Transverse colon (tissue), 4 donors: Measurements from ENCODE around the gene PRUNE1. TPM values are rescaled to one million over a fixed set of nuclear protein-coding genes. Genes with fewer than 3 reads are reported as not detected.

Experiments
- DNase-seq: peaks from one replicate; pipeline ENCODE4 v3.0.0-alpha.2; 2019
- H3K27ac ChIP-seq, 4 donors: fragments of 200-600 bp; sonication (generic); 2 replicates each; pipeline ENCODE4 v1.5.1; 2016 to 2018; ENCODE audit warnings: inconsistent platforms in 4 of 4
- H3K27me3 ChIP-seq: fragments of 200-600 bp; sonication (generic); 2 replicates; pipeline ENCODE4 v1.5.1; 2017; ENCODE audit warnings: inconsistent platforms
- H3K36me3 ChIP-seq, 4 donors: fragments of 200-600 bp; sonication (generic); 2 replicates each; pipeline ENCODE4 v1.5.1; 2017 to 2019; ENCODE audit warnings: inconsistent platforms in 4 of 4
- H3K4me1 ChIP-seq, 4 donors: fragments of 200-600 bp; sonication (generic); 2 replicates each; pipeline ENCODE4 v1.5.1; 2017 to 2020; ENCODE audit warnings: inconsistent platforms in 4 of 4
- H3K4me3 ChIP-seq, 4 donors: fragments of 200-600 bp; sonication (generic); 1 replicate in 1 of 4; 2 replicates in 3 of 4; pipeline versions ENCODE4 v1.5.1 to v1.6.1; 2017 to 2019; ENCODE audit warnings: inconsistent platforms in 4 of 4
- H3K9me3 ChIP-seq, 2 donors: fragments of 200-600 bp; sonication (generic); 2 replicates each; pipeline ENCODE4 v1.5.1; 2017 to 2019; ENCODE audit warnings: inconsistent platforms in 2 of 2
- CTCF ChIP-seq, 5 experiments: fragments of 200-600 bp in 3 of 5; fragments of 450-650 bp in 2 of 5; sonication (generic) in 3 of 5; IDR thresholded peaks; 1 replicate in 2 of 5; 2 replicates in 3 of 5; pipeline ENCODE4 v1.5.1; 2016 to 2017; ENCODE audit warnings: antibody characterized with exemption in 5 of 5, inconsistent platforms in 3 of 5, mild to moderate bottlenecking in 2 of 5, moderate library complexity in 1 of 5
- EP300 ChIP-seq: sonication (generic); formaldehyde crosslinking; IDR thresholded peaks from one replicate; pipeline ENCODE4 v1.6.1; 2017; ENCODE audit warnings: antibody characterized with exemption, low read depth
- POLR2A ChIP-seq: fragments of 450-650 bp; IDR thresholded peaks from one replicate; pipeline ENCODE4 v1.6.1; 2016; ENCODE audit warnings: antibody characterized with exemption, mild to moderate bottlenecking, moderate library complexity
- POLR2AphosphoS5 ChIP-seq, 3 donors: sonication (generic); formaldehyde crosslinking; IDR thresholded peaks; one replicate each; pipeline ENCODE4 v1.6.1; 2016; ENCODE audit warnings: antibody characterized with exemption in 3 of 3
- WGBS, 2 donors: methylation state at CpG; one replicate each; pipeline ENCODE4 v1.1.5; 2018; ENCODE audit warnings: low coverage in 1 of 2; 5-methylcytosine and 5-hydroxymethylcytosine counted together
- in situ Hi-C, 4 donors: fragments of 200-750 bp; cut with MboI; loops; one replicate each; pipeline versions ENCODE4 v1.15.0 to v1.15.1; 2017; ENCODE audit warnings: low sequenced_read_pairs in 3 of 4, low pct_ligation_motif_present in 1 of 4, low pct_unique_long_range_greater_than_20kb in 1 of 4
- intact Hi-C: fragments of 100-400 bp; cut with DNase I; formaldehyde crosslinking; loops from one replicate; pipeline ENCODE4 v1.15.1; 2023; ENCODE audit warnings: low total_unique reads
- total RNA-seq, 4 donors: library from RNA; depleted of rRNA; stranded (reverse); fragments of >200 nt; gene quantifications; one replicate each; pipeline ENCODE4 v1.1.0, GENCODE V29; 2016

Gene PRUNE1
- total RNA-seq, 4 donors from 2014 or later: 9.0 to 80.4 (median 26.8) TPM

GRCh38 chr1:151039521-151039920 lies 31.3 kb downstream of the PRUNE1 start:
- Histone ChIP-seq H3K9me3 (no peaks in the 10 kb centered on the region), H3K27ac (no peak overlapping the region), H3K27me3 (no peaks in the 10 kb centered on the region), H3K4me1 (no peaks in the 10 kb centered on the region), H3K36me3 (peaks cover 0 to 6% (median under 1%) of the 10 kb centered on the region in 4 donors), H3K4me3 (no peak overlapping the region)
- TF ChIP-seq EP300 (no peak), CTCF (IDR thresholded peaks at IDR 0.05) (no peak), POLR2A (no peak)
- in situ Hi-C loops (loop anchor here in 1 of 4 donors (25.0 kb wide), 1 partner anchor 123 kb away; the partner anchor contains the start of genes LYSMD1, SCNM1 and TNFAIP8L2), intact Hi-C loops (no loop called here)
- no peak for DNase-seq
- WGBS, 2 donors: 88 to 90% methylated on average over 2 to 3 of the region's 3 CpGs

GRCh38 chr1:151043163-151043562 lies 34.9 kb downstream of the PRUNE1 start:
- Histone ChIP-seq H3K4me1 (peaks cover 3 to 8% (median 7%) of the 10 kb centered on the region in 4 donors), H3K4me3 (no peak overlapping the region), H3K36me3 (no peaks in the 10 kb centered on the region), H3K9me3 (no peaks in the 10 kb centered on the region), H3K27ac (no peak overlapping the region), H3K27me3 (no peaks in the 10 kb centered on the region)
- no peak for TF ChIP-seq CTCF (IDR thresholded peaks at IDR 0.05)
- no peak for TF ChIP-seq EP300
- TF ChIP-seq POLR2AphosphoS5 (IDR thresholded peaks at IDR 0.05): no peak
- TF ChIP-seq POLR2A: no peak
- WGBS, 2 donors: 80 to 84% methylated on average over 1 of the region's 1 CpG
- intact Hi-C loops: no loop called here
- DNase-seq: no peak
- in situ Hi-C loops: loop anchor here in 1 of 4 donors (25.0 kb wide), 1 partner anchor 119 kb away; the partner anchor contains the start of genes LYSMD1, SCNM1 and TNFAIP8L2

- peak within 1 kb of the TSS; percentile 85 to 89 (median 88) for H3K27ac ChIP-seq
- H3K27me3 ChIP-seq: no peaks in the 10 kb centered on the region
- peak within 1 kb of the TSS; percentile 54 to 80 (median 62) for H3K4me3 ChIP-seq
- peaks cover 3 to 16% (median 10%) of the 10 kb centered on the region in 4 donors for H3K4me1 ChIP-seq
- in situ Hi-C loops (loop anchor here in 1 of 4 donors (25.0 kb wide), 1 partner anchor 115 kb away; the partner anchor contains the start of genes LYSMD1, SCNM1 and TNFAIP8L2), intact Hi-C loops (no loop called here)
- H3K36me3 ChIP-seq: peaks cover 0 to 6% (median 0%) of the 10 kb centered on the region in 4 donors
- DNase-seq: peak; percentile 77
- WGBS, 2 donors: 0 to 1% methylated on average over 2 to 24 of the region's 29 CpGs
- H3K9me3 ChIP-seq: no peaks in the 10 kb centered on the region
- peak; percentile 28 for TF ChIP-seq POLR2A
- TF ChIP-seq EP300: no peak
- TF ChIP-seq CTCF (IDR thresholded peaks at IDR 0.05): no peak
- peak; percentile 73 to 83 (median 73) for TF ChIP-seq POLR2AphosphoS5 (IDR thresholded peaks at IDR 0.05)
Observed at GRCh38 chr1:151047591-151047924, 39.3 kb downstream of the PRUNE1 start, which contains the start of gene C1orf56. Gene C1orf56 (plus strand): TSS chr1:151047751. CDS start chr1:151047848, 97 bp downstream.

GRCh38 chr1:151047925-151048644 lies 39.8 kb downstream of the PRUNE1 start:
- WGBS, 2 donors: 1% methylated on average over 40 of the region's 48 CpGs; no CpG with 5 or more reads in 1 of the 2 donors
- H3K4me1 ChIP-seq: peaks cover 3 to 16% (median 10%) of the 10 kb centered on the region in 4 donors
- H3K4me3 ChIP-seq: peak overlapping the region; percentile 54 to 80 (median 62)
- intact Hi-C loops (no loop called here), in situ Hi-C loops (loop anchor here in 1 of 4 donors (25.0 kb wide), 1 partner anchor 114 kb away; the partner anchor contains the start of genes LYSMD1, SCNM1 and TNFAIP8L2)
- no peak for TF ChIP-seq POLR2A
- peak in 2 of 3 donors; percentile 25 to 61 for TF ChIP-seq POLR2AphosphoS5 (IDR thresholded peaks at IDR 0.05)
- peak in 2 of 5 experiments; percentile 52 to 56 for TF ChIP-seq CTCF (IDR thresholded peaks at IDR 0.05)
- no peaks in the 10 kb centered on the region for H3K9me3 ChIP-seq
- H3K27ac ChIP-seq: peak overlapping the region; percentile 85 to 89 (median 88)
- peak; percentile 76 for DNase-seq
- H3K36me3 ChIP-seq: peaks cover 0 to 11% (median 2%) of the 10 kb centered on the region in 4 donors
- no peaks in the 10 kb centered on the region for H3K27me3 ChIP-seq
